HCT116 (cell line): Measurements from ENCODE around the gene KIF26A. TPM values are rescaled to one million over a fixed set of nuclear protein-coding genes. Genes with fewer than 3 reads are reported as not detected.

Source experiments
- ATAC-seq: fragments of 200-7000 bp; cut with Tn5 transposase; 2 replicates; pipeline ENCODE4 v1.9.1; 2020; ENCODE audit warnings: mild to moderate bottlenecking, moderate library complexity
- BruUV-seq: library from RNA; stranded (reverse); fragments of 400-500 nt; replicated peaks from 2 replicates; lab custom pipeline; 2021; lab: Mats Ljungman, UMichigan
- CTCF ChIA-PET: fragments of 300-600 bp; sonication (Branson Sonifier 250); formaldehyde crosslinking; loops from one replicate; lab custom pipeline; 2021; ENCODE audit warnings: antibody characterized with exemption; lab: Charles Lee
- POLR2A ChIA-PET: fragments of 300-600, 350-600 bp; sonication (Branson Sonifier 250); formaldehyde crosslinking; loops from one replicate; lab custom pipeline; 2021; ENCODE audit warnings: antibody characterized with exemption; lab: Charles Lee
- RAD21 ChIA-PET, 2 experiments: fragments of 300-600 bp; sonication (Branson Sonifier 250); formaldehyde crosslinking; loops; one replicate each; lab custom pipeline; 2023; ENCODE audit warnings: low total read pairs in 2 of 2; ENCODE audit not compliant: uncharacterized antibody in 2 of 2, unreplicated experiment in 2 of 2, low non-redundant PET in 1 of 2; lab: Charles Lee
- DNase-seq: peaks from one replicate; pipeline ENCODE4 v3.0.0-alpha.2; 2010; ENCODE audit warnings: low read depth, low spot score
- H2AFZ ChIP-seq: fragments of 200-600 bp; shearing (Covaris generic), sonication (generic); 2 replicates; pipeline ENCODE4 v1.6.1; 2017; ENCODE audit warnings: low read depth, mixed run types, mixed read lengths, antibody characterized with exemption, low read length; ENCODE audit not compliant: poor library complexity, severe bottlenecking
- H3K27ac ChIP-seq: 2 replicates; pipeline ENCODE4 v1.5.1; 2012; ENCODE audit warnings: low read depth, low read length
- H3K27me3 ChIP-seq: fragments of 200-600 bp; sonication (generic); 2 replicates; pipeline ENCODE4 v1.6.1; 2016; ENCODE audit warnings: mixed run types, low read length, mixed read lengths; ENCODE audit not compliant: insufficient read depth
- H3K36me3 ChIP-seq, 2 experiments: fragments of 200-500 bp in 1 of 2; fragments of 200-600 bp in 1 of 2; sonication (Bioruptor generic) in 1 of 2; sonication (generic) in 1 of 2; 2 replicates each; pipeline versions ENCODE4 v1.5.1 to v1.6.1; 2014 to 2016; ENCODE audit warnings: low read length in 2 of 2, inconsistent platforms in 1 of 2, mixed read lengths in 1 of 2, mixed run types in 1 of 2; ENCODE audit not compliant: insufficient read depth in 2 of 2, control insufficient read depth in 1 of 2
- H3K4me1 ChIP-seq, 2 experiments: fragments of 200-600 bp in 1 of 2; sonication (generic) in 1 of 2; 2 replicates each; pipeline versions ENCODE4 v1.5.1 to v1.6.1; 2012 to 2017; ENCODE audit warnings: low read length in 2 of 2, inconsistent platforms in 1 of 2, mild to moderate bottlenecking in 1 of 2, mixed read lengths in 1 of 2, mixed run types in 1 of 2, moderate library complexity in 1 of 2; ENCODE audit not compliant: insufficient read depth in 2 of 2, control insufficient read depth in 1 of 2
- H3K4me2 ChIP-seq: fragments of 200-600 bp; sonication (generic); 2 replicates; pipeline ENCODE4 v1.6.1; 2017; ENCODE audit warnings: mixed run types, low read length, mixed read lengths
- H3K4me3 ChIP-seq, 2 experiments: fragments of 200-600 bp in 1 of 2; sonication (generic) in 1 of 2; replicated peaks in 1 of 2; 2 replicates each; pipeline ENCODE4 v1.5.1; 2011 to 2016; ENCODE audit warnings: low read length in 2 of 2, control low read depth in 1 of 2, low read depth in 1 of 2, mild to moderate bottlenecking in 1 of 2, mixed read lengths in 1 of 2, mixed run types in 1 of 2
- H3K79me2 ChIP-seq: fragments of 200-600 bp; sonication (generic); 2 replicates; pipeline ENCODE4 v1.6.1; 2017; ENCODE audit warnings: mild to moderate bottlenecking, mixed run types, low read length, moderate library complexity, mixed read lengths; ENCODE audit not compliant: insufficient read depth
- H3K9ac ChIP-seq: fragments of 200-600 bp; sonication (generic); 2 replicates; pipeline ENCODE4 v1.6.1; 2016; ENCODE audit warnings: low read length, mixed read lengths
- H3K9me2 ChIP-seq: fragments of 200-600 bp; sonication (generic), shearing (Covaris generic); 2 replicates; pipeline ENCODE4 v1.6.1; 2017; ENCODE audit warnings: mixed run types, mild to moderate bottlenecking, moderate library complexity; ENCODE audit not compliant: insufficient read depth
- H3K9me3 ChIP-seq, 2 experiments: fragments of 200-500 bp in 1 of 2; fragments of 200-600 bp in 1 of 2; sonication (Bioruptor generic) in 1 of 2; sonication (generic) in 1 of 2; 2 replicates each; pipeline ENCODE4 v1.6.1; 2014 to 2017; ENCODE audit warnings: low read length in 2 of 2, mixed read lengths in 2 of 2, inconsistent platforms in 1 of 2, low read depth in 1 of 2, mild to moderate bottlenecking in 1 of 2, mixed run types in 1 of 2, moderate library complexity in 1 of 2; ENCODE audit not compliant: control insufficient read depth in 1 of 2, insufficient read depth in 1 of 2
- H4K20me1 ChIP-seq: fragments of 200-600 bp; sonication (generic), shearing (Covaris generic); 2 replicates; pipeline ENCODE4 v1.6.1; 2017; ENCODE audit warnings: mixed run types, mild to moderate bottlenecking, moderate library complexity; ENCODE audit not compliant: insufficient read depth
- CEBPB ChIP-seq: IDR thresholded peaks from 2 replicates; pipeline ENCODE4 v1.6.1; 2012; ENCODE audit warnings: low read depth
- EGR1 ChIP-seq: IDR thresholded peaks from 2 replicates; pipeline ENCODE4 v1.6.1; 2012; ENCODE audit warnings: low read depth
- FOSL1 ChIP-seq: IDR thresholded peaks from 2 replicates; pipeline ENCODE4 v1.6.1; 2012; ENCODE audit warnings: low read depth
- JUND ChIP-seq: IDR thresholded peaks from 2 replicates; pipeline ENCODE4 v1.6.1; 2012
- REST ChIP-seq: IDR thresholded peaks from 2 replicates; pipeline ENCODE4 v1.6.1; 2012; ENCODE audit warnings: low read depth
- SIN3A ChIP-seq: IDR thresholded peaks from 2 replicates; pipeline ENCODE4 v1.6.1; 2012; ENCODE audit warnings: low read depth
- SRF ChIP-seq: IDR thresholded peaks from 2 replicates; pipeline ENCODE4 v1.6.1; 2012; ENCODE audit warnings: low read depth
- intact Hi-C: fragments of 100-400 bp; cut with micrococcal nuclease; formaldehyde crosslinking; loops from 2 replicates; pipeline ENCODE4 v1.10.0; 2022
- total RNA-seq: library from RNA; stranded (reverse); gene quantifications from one replicate; pipeline ENCODE4 v1.2.1, GENCODE V29; 2021; ENCODE audit not compliant: unreplicated experiment
- TF ChIP-seq, protein P1 (sequence below), 3 experiments: fragments of 200-600 bp in 1 of 3; sonication (generic) in 1 of 3; IDR thresholded peaks in 2 of 3; conservative IDR thresholded peaks in 1 of 3; 2 replicates each; pipeline ENCODE4 v1.5.1; 2012 to 2017; ENCODE audit warnings: low read depth in 2 of 3, low read length in 2 of 3, antibody characterized with exemption in 1 of 3, borderline replicate concordance in 1 of 3, control low read depth in 1 of 3, mild to moderate bottlenecking in 1 of 3, mixed read lengths in 1 of 3, mixed run types in 1 of 3, moderate library complexity in 1 of 3; ENCODE audit not compliant: insufficient read depth in 1 of 3
- TF ChIP-seq, protein P2 (sequence below): IDR thresholded peaks from 2 replicates; pipeline ENCODE4 v1.6.1; 2012

KIF26A gene
- total RNA-seq, 1 experiment from 2014 or later, result 10.2 TPM

- no peak for ATAC-seq
- no peak for DNase-seq
- no peak for TF ChIP-seq FOSL1
- no peak for TF ChIP-seq SIN3A
- TF ChIP-seq CEBPB, result no peak
- no peak for TF ChIP-seq REST
- no peak for TF ChIP-seq SRF
- TF ChIP-seq, protein P1, sequence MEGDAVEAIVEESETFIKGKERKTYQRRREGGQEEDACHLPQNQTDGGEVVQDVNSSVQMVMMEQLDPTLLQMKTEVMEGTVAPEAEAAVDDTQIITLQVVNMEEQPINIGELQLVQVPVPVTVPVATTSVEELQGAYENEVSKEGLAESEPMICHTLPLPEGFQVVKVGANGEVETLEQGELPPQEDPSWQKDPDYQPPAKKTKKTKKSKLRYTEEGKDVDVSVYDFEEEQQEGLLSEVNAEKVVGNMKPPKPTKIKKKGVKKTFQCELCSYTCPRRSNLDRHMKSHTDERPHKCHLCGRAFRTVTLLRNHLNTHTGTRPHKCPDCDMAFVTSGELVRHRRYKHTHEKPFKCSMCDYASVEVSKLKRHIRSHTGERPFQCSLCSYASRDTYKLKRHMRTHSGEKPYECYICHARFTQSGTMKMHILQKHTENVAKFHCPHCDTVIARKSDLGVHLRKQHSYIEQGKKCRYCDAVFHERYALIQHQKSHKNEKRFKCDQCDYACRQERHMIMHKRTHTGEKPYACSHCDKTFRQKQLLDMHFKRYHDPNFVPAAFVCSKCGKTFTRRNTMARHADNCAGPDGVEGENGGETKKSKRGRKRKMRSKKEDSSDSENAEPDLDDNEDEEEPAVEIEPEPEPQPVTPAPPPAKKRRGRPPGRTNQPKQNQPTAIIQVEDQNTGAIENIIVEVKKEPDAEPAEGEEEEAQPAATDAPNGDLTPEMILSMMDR (IDR thresholded peaks at IDR 0.05 in 2 of 3, conservative IDR thresholded peaks at IDR 0.05 in 1 of 3; ENCODE audit: borderline replicate concordance in 1 of 3, insufficient read depth in 1 of 3, low read depth in 2 of 3, low read length in 2 of 3), result no peak
- TF ChIP-seq EGR1, result no peak
- no peak for TF ChIP-seq JUND
- TF ChIP-seq, protein P2, sequence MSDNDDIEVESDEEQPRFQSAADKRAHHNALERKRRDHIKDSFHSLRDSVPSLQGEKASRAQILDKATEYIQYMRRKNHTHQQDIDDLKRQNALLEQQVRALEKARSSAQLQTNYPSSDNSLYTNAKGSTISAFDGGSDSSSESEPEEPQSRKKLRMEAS, result no peak
- Histone ChIP-seq H3K9me2 (no peaks in the 10 kb centered on the region), H2AFZ (no peak overlapping the region), H3K4me2 (no peak overlapping the region), H3K4me1 (peaks cover 15 to 23% of the 10 kb centered on the region in 2 experiments), H3K27me3 (no peaks in the 10 kb centered on the region), H3K4me3 (no peak overlapping the region), H4K20me1 (no peaks in the 10 kb centered on the region), H3K9me3 (no peaks in the 10 kb centered on the region), H3K9ac (no peak overlapping the region), H3K36me3 (no peaks in the 10 kb centered on the region), H3K79me2 (no peaks in the 10 kb centered on the region), H3K27ac (no peak overlapping the region)
- intact Hi-C loops, result no loop called here
- no TSS peak for BruUV-seq
- CTCF ChIA-PET, result interaction anchor here (1.0 kb wide), 1 partner anchor 9 kb away, joined by 3 read pairs; no protein-coding TSS in a partner anchor
- RAD21 ChIA-PET, result no interaction called here
- POLR2A ChIA-PET, result no interaction called here
These were observed 34.8 kb upstream of the KIF26A start for GRCh38 chr14:104103446-104104075.
